GM19452 (cell line): ENCODE data around the gene GTF2B.
"Not testable (repeated sequence)": the region's sequence is repeated elsewhere in the genome, so short reads cannot be mapped to it uniquely, and the experiment has no call there.

Experiments
- ATAC-seq: cut with Tn5 transposase; IDR thresholded peaks from one replicate; pipeline ENCODE4 v1.9.1; 2021; ENCODE audit not compliant: unreplicated experiment

GTF2B gene

GRCh38 chr1:88891318-88891950 lies at the start of gene GTF2B:
Gene GTF2B, minus strand, starts transcription at chr1:88891567. Its CDS starts 68 bp downstream, at chr1:88891499.
- peak; percentile 95 for ATAC-seq

- ATAC-seq = not testable (repeated sequence)
Observed at GRCh38 chr1:88938528-88938927, 47.2 kb upstream of the GTF2B start.

- ATAC-seq = no peak
Observed at GRCh38 chr1:88936760-88937342, 45.5 kb upstream of the GTF2B start.

GRCh38 chr1:88936223-88936523 lies 44.8 kb upstream of the GTF2B start:
- ATAC-seq = no peak

GRCh38 chr1:88935522-88936222 lies 44.3 kb upstream of the GTF2B start:
- no peak for ATAC-seq

GRCh38 chr1:88930176-88930575 lies 38.8 kb upstream of the GTF2B start:
- not testable (repeated sequence) for ATAC-seq

- ATAC-seq = no peak
Observed at GRCh38 chr1:88923224-88923623, 31.9 kb upstream of the GTF2B start.

GRCh38 chr1:88922214-88922613 lies 30.8 kb upstream of the GTF2B start:
- ATAC-seq = no peak

- no peak for ATAC-seq
Observed at GRCh38 chr1:88920845-88921244, 29.5 kb upstream of the GTF2B start.

GRCh38 chr1:88917321-88918025 lies 26.1 kb upstream of the GTF2B start:
- no peak for ATAC-seq

GRCh38 chr1:88916883-88917282 lies 25.5 kb upstream of the GTF2B start:
- ATAC-seq = no peak

GRCh38 chr1:88911800-88912199 lies 20.4 kb upstream of the GTF2B start:
- ATAC-seq = not testable (repeated sequence)

GRCh38 chr1:88911161-88911560 lies 19.8 kb upstream of the GTF2B start:
- no peak for ATAC-seq

GRCh38 chr1:88910401-88910800 lies 19.0 kb upstream of the GTF2B start:
- no peak for ATAC-seq

- ATAC-seq = no peak
Observed at GRCh38 chr1:88900883-88901282, 9.5 kb upstream of the GTF2B start.

- ATAC-seq = no peak
Observed at GRCh38 chr1:88897070-88897730, 5.8 kb upstream of the GTF2B start.

- no peak for ATAC-seq
Observed at GRCh38 chr1:88892357-88892877, 1.1 kb upstream of the GTF2B start.

- no peak for ATAC-seq
Observed at GRCh38 chr1:88891951-88892340, 579 bp upstream of the GTF2B start.

GRCh38 chr1:88890791-88891317 lies 513 bp downstream of the GTF2B start:
- ATAC-seq = no peak

GRCh38 chr1:88890131-88890530 lies 1.2 kb downstream of the GTF2B start:
- ATAC-seq = no peak

- ATAC-seq = no peak
Observed at GRCh38 chr1:88888750-88889149, 2.6 kb downstream of the GTF2B start.
